B cell (primary cell): ENCODE measurements around the gene FAM170B. TPM values are rescaled to one million over a fixed set of nuclear protein-coding genes. Genes with fewer than 3 reads are reported as not detected.

Experiments
- ATAC-seq: fragments of 200-7000 bp; cut with Tn5 transposase; one replicate; pipeline ENCODE4 v1.10.0; 2021; ENCODE audit warnings: low read depth, mild to moderate bottlenecking, moderate number of reproducible peaks, moderate library complexity
- CTCF ChIA-PET: fragments of 350-600 bp; sonication (Branson Sonifier 250); formaldehyde crosslinking; loops from one replicate; lab custom pipeline; 2021; ENCODE audit warnings: antibody characterized with exemption, inconsistent platforms; lab: Charles Lee
- POLR2A ChIA-PET: fragments of 350-600 bp; sonication (Branson Sonifier 250); formaldehyde crosslinking; loops from one replicate; lab custom pipeline; 2021; ENCODE audit warnings: antibody characterized with exemption; lab: Charles Lee
- DNase-seq: peaks from one replicate; pipeline ENCODE4 v3.0.0; 2013
- H2AFZ ChIP-seq: 2 replicates; pipeline ENCODE4 v1.6.1; 2012; ENCODE audit warnings: mild to moderate bottlenecking, low read depth, low read length; ENCODE audit not compliant: insufficient read depth, poor library complexity, severe bottlenecking
- H3K27ac ChIP-seq, 2 donors: 1 replicate in 1 of 2; 2 replicates in 1 of 2; pipeline ENCODE4 v1.5.1; 2012 to 2013; ENCODE audit warnings: low read length in 2 of 2, mild to moderate bottlenecking in 2 of 2, moderate library complexity in 1 of 2
- H3K27me3 ChIP-seq, 4 experiments: fragments of 200-600 bp in 1 of 4; sonication (generic) in 1 of 4; replicated peaks in 1 of 4; 1 replicate in 2 of 4; 2 replicates in 2 of 4; pipeline versions ENCODE4 v1.6.1 to v1.7.0; 2013 to 2016; ENCODE audit warnings: low read length in 3 of 4, mild to moderate bottlenecking in 2 of 4, mixed read lengths in 1 of 4, moderate library complexity in 1 of 4; ENCODE audit not compliant: insufficient read depth in 4 of 4, control insufficient read depth in 3 of 4; ENCODE audit errors: control extremely low read depth in 1 of 4
- H3K36me3 ChIP-seq, 2 experiments: replicated peaks in 1 of 2; 1 replicate in 1 of 2; 2 replicates in 1 of 2; pipeline versions ENCODE4 v1.6.1 to v1.7.1; 2013; ENCODE audit warnings: low read length in 1 of 2; ENCODE audit not compliant: insufficient read depth in 2 of 2, control insufficient read depth in 1 of 2; ENCODE audit errors: control extremely low read depth in 1 of 2, extremely low read depth in 1 of 2
- H3K4me1 ChIP-seq, 2 donors: fragments of 200-600 bp in 1 of 2; sonication (generic) in 1 of 2; 1 replicate in 1 of 2; 2 replicates in 1 of 2; pipeline versions ENCODE4 v1.5.1 to v1.6.1; 2013 to 2017; ENCODE audit warnings: low read length in 2 of 2; ENCODE audit not compliant: control insufficient read depth in 2 of 2, insufficient read depth in 2 of 2
- H3K4me2 ChIP-seq: replicated peaks from 2 replicates; pipeline ENCODE3; 2012; ENCODE audit warnings: mild to moderate bottlenecking, low read depth, low read length; ENCODE audit not compliant: poor library complexity, severe bottlenecking
- H3K4me3 ChIP-seq, 5 experiments: fragments of 200-600 bp in 1 of 5; sonication (generic) in 1 of 5; 1 replicate in 3 of 5; 2 replicates in 2 of 5; pipeline versions ENCODE4 v1.5.1 to v1.7.0; 2011 to 2016; ENCODE audit warnings: low read length in 4 of 5, mild to moderate bottlenecking in 4 of 5, low read depth in 2 of 5, control low read depth in 1 of 5, moderate library complexity in 1 of 5; ENCODE audit not compliant: insufficient read depth in 1 of 5; ENCODE audit errors: control extremely low read depth in 1 of 5, extremely low read depth in 1 of 5
- H3K79me2 ChIP-seq: fragments of 200-600 bp; sonication (generic); one replicate; pipeline ENCODE4 v1.6.0; 2016; ENCODE audit warnings: low read length; ENCODE audit not compliant: control insufficient read depth, insufficient read depth
- H3K9ac ChIP-seq: fragments of 200-600 bp; sonication (generic); 2 replicates; pipeline ENCODE4 v1.6.1; 2017; ENCODE audit warnings: mild to moderate bottlenecking, low read length, moderate library complexity
- H3K9me3 ChIP-seq, 3 donors: one replicate each; pipeline versions ENCODE4 v1.6.1 to v1.7.1; 2013; ENCODE audit warnings: low read length in 2 of 3; ENCODE audit not compliant: control insufficient read depth in 2 of 3, insufficient read depth in 1 of 3; ENCODE audit errors: control extremely low read depth in 1 of 3
- H4K20me1 ChIP-seq: 2 replicates; pipeline ENCODE4 v1.6.0; 2012; ENCODE audit warnings: mild to moderate bottlenecking, low read length; ENCODE audit not compliant: insufficient read depth, control insufficient read depth, poor library complexity, severe bottlenecking
- H3K27ac Mint-ChIP-seq: one replicate; pipeline ENCODE4 v1.8.0; 2021; ENCODE audit warnings: mixed read lengths
- H3K27me3 Mint-ChIP-seq: one replicate; pipeline ENCODE4 v1.8.0; 2021; ENCODE audit warnings: mixed read lengths
- H3K4me1 Mint-ChIP-seq: one replicate; pipeline ENCODE4 v1.8.0; 2021; ENCODE audit warnings: mixed read lengths
- H3K4me3 Mint-ChIP-seq: one replicate; pipeline ENCODE4 v1.8.0; 2021; ENCODE audit warnings: mixed read lengths
- H3K9me3 Mint-ChIP-seq: one replicate; pipeline ENCODE4 v1.8.0; 2022; ENCODE audit warnings: mixed read lengths; ENCODE audit not compliant: insufficient read depth
- EZH2 ChIP-seq: IDR thresholded peaks from 2 replicates; pipeline ENCODE4 v1.6.1; 2012; ENCODE audit warnings: borderline replicate concordance, low read depth, mild to moderate bottlenecking, moderate library complexity, low read length; ENCODE audit not compliant: insufficient read depth, poor library complexity, severe bottlenecking
- WGBS: methylation state at CpG from one replicate; pipeline ENCODE4 v1.1.5; 2013; ENCODE audit warnings: missing lambda C conversion rate; ENCODE audit not compliant: insufficient coverage; 5-methylcytosine and 5-hydroxymethylcytosine counted together
- intact Hi-C: fragments of 100-400 bp; cut with micrococcal nuclease; formaldehyde crosslinking; loops from one replicate; pipeline ENCODE4 v1.10.0; 2022
- polyA plus RNA-seq: library from polyadenylated mRNA; depleted of rRNA; stranded (reverse); fragments of >200 nt; gene quantifications from 2 replicates; pipeline ENCODE4 v1.2.3, GENCODE V29; 2012
- total RNA-seq, 2 donors: library from RNA; stranded (reverse); fragments of 120-200 nt in 1 of 2; gene quantifications; 1 replicate in 1 of 2; 2 replicates in 1 of 2; pipeline versions ENCODE4 v1.2.3 to v1.2.4, GENCODE V29; 2013 to 2022
- TF ChIP-seq, protein P1 (sequence below): fragments of 200-600 bp; IDR thresholded peaks from one replicate; pipeline ENCODE4 v1.8.0; 2022; ENCODE audit warnings: antibody characterized with exemption, mild to moderate bottlenecking

FAM170B gene
- total and polyA plus RNA-seq, 2 donors (not counting 1 experiment from before 2014, with no cell fraction given) = not detected

DNA sequence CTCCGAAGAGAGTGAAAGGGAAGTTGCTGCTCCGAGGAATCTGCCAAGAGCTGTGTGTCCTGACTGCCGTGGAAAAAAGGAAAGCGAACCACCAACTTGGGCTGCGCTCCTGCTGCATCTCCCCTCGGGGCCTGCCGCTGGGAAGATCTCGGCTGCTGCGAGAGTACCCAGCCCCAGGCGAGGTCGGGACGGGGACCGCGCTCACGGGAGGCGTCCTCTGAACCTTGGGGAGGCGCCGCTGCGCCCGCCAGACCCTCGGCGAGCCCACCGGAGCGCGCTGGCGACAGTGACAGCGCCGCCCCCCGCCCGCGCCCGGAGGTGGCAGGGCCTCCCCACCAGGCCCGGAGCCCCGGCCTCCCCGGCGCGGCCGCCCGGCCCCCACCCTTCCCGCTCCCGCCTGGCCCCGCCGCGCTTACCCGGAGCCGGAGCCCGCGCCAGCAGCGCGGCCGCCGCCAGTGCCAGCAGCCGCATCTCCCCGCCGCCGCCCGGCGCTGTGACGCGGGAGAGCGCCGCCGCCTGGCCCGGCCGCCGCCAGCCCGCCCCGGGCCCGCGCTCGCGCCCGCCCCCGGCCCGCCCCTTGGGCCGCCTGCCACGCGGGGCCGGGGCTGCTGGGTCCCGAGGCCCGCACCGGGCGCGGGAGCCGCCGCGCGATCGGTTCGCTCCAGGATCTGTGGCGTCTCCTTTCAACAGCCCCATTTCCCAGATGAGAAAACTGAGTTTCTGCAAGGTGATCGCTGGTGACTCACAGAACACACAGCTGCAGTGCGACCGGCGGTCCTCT lies 18.6 kb downstream of the FAM170B start, which contains the start of gene VSTM4:
TSS of gene VSTM4 (minus strand) at position 508 of the 781 bp plus-strand sequence. CDS start at position 471, 37 bp downstream.
- ChIA-PET POLR2A (no interaction called here), CTCF (no interaction called here)
- no peak for TF ChIP-seq EZH2
- TF ChIP-seq, protein P1, sequence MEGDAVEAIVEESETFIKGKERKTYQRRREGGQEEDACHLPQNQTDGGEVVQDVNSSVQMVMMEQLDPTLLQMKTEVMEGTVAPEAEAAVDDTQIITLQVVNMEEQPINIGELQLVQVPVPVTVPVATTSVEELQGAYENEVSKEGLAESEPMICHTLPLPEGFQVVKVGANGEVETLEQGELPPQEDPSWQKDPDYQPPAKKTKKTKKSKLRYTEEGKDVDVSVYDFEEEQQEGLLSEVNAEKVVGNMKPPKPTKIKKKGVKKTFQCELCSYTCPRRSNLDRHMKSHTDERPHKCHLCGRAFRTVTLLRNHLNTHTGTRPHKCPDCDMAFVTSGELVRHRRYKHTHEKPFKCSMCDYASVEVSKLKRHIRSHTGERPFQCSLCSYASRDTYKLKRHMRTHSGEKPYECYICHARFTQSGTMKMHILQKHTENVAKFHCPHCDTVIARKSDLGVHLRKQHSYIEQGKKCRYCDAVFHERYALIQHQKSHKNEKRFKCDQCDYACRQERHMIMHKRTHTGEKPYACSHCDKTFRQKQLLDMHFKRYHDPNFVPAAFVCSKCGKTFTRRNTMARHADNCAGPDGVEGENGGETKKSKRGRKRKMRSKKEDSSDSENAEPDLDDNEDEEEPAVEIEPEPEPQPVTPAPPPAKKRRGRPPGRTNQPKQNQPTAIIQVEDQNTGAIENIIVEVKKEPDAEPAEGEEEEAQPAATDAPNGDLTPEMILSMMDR = no peak
- no peak within 1 kb of the TSS for H3K4me3 ChIP-seq
- H4K20me1 ChIP-seq = no peaks in the 10 kb centered on the region
- peaks cover 0 to 41% (median 16%) of the 10 kb centered on the region in 4 experiments for H3K27me3 ChIP-seq
- intact Hi-C loops = no loop called here
- WGBS = 5% methylated on average over 95 of the region's 95 CpGs
- peak within 1 kb of the TSS; percentile 64 for H3K4me3 Mint-ChIP-seq
- no peak within 1 kb of the TSS for H3K27ac Mint-ChIP-seq
- H3K4me1 Mint-ChIP-seq = peaks cover 4% of the 10 kb centered on the region
- H3K9ac ChIP-seq = no peak within 1 kb of the TSS
- peak within 1 kb of the TSS; percentile 64 for H3K4me2 ChIP-seq
- H3K4me1 ChIP-seq = peaks cover 4 to 5% of the 10 kb centered on the region in 2 donors
- peaks cover 0 to 5% (median 0%) of the 10 kb centered on the region in 3 donors for H3K9me3 ChIP-seq
- H3K36me3 ChIP-seq = no peaks in the 10 kb centered on the region
- H3K27ac ChIP-seq = no peak within 1 kb of the TSS
- no peak for ATAC-seq
- no peak within 1 kb of the TSS for H2AFZ ChIP-seq
- H3K79me2 ChIP-seq = no peaks in the 10 kb centered on the region
- no peak for DNase-seq
- H3K9me3 Mint-ChIP-seq = no peaks in the 10 kb centered on the region
- H3K27me3 Mint-ChIP-seq = peaks cover 24% of the 10 kb centered on the region

DNA sequence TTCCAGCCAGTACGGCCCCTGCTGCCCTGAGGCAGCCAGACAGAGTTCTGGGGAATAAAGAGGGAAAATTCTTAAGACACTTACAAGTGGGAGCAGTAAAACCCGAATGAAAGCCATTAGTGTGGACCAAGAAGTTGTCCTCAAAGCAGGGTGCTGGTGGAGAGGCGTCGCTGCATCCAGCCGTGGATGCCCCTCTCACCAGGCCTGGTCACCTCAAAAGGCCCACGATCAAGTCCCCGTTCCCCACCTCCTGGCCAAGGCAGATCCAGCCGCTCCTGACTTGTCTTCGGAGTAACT lies 19.2 kb downstream of the FAM170B start:
- no peak for DNase-seq
- Mint-ChIP-seq H3K4me1 (peaks cover 4% of the 10 kb centered on the region), H3K27me3 (peaks cover 24% of the 10 kb centered on the region), H3K27ac (no peak overlapping the region), H3K9me3 (no peaks in the 10 kb centered on the region), H3K4me3 (peak overlapping the region; percentile 64)
- H3K4me3 ChIP-seq = no peak overlapping the region
- no peak for ATAC-seq
- H2AFZ ChIP-seq = no peak overlapping the region
- H3K9ac ChIP-seq = no peak overlapping the region
- no peaks in the 10 kb centered on the region for H4K20me1 ChIP-seq
- WGBS = 79% methylated on average over 8 of the region's 9 CpGs
- H3K4me2 ChIP-seq = peak overlapping the region; percentile 64
- peaks cover 0 to 43% (median 16%) of the 10 kb centered on the region in 4 experiments for H3K27me3 ChIP-seq
- intact Hi-C loops = no loop called here
- H3K36me3 ChIP-seq = no peaks in the 10 kb centered on the region
- H3K9me3 ChIP-seq = peaks cover 0 to 5% (median 0%) of the 10 kb centered on the region in 3 donors
- ChIA-PET POLR2A (no interaction called here), CTCF (no interaction called here)
- H3K27ac ChIP-seq = no peak overlapping the region
- H3K4me1 ChIP-seq = peaks cover 4 to 5% of the 10 kb centered on the region in 2 donors
- no peaks in the 10 kb centered on the region for H3K79me2 ChIP-seq
- no peak for TF ChIP-seq EZH2
- TF ChIP-seq, protein P1 = no peak
